Hindlimb muscle (tissue), 1 donor: ENCODE measurements around the gene UBE2F. TPM values are rescaled to one million over a fixed set of nuclear protein-coding genes. Genes with fewer than 3 reads are reported as not detected.

ENCODE experiments used
- DNase-seq: peaks from one replicate; pipeline ENCODE4 v3.0.0-alpha.2; 2013
- polyA plus RNA-seq: library from polyadenylated mRNA; unstranded; fragments of 120-200 nt; gene quantifications from one replicate; pipeline ENCODE4 v1.2.1, GENCODE V29; 2013; ENCODE audit not compliant: insufficient read length

Gene UBE2F
- polyA plus RNA-seq, 1 donor: 40.9 TPM

- no peak for DNase-seq
Measured at GRCh38 chr2:238082827-238083226, 116.0 kb downstream of the UBE2F start.

- no peak for DNase-seq
Measured at GRCh38 chr2:238083919-238084318, 117.1 kb downstream of the UBE2F start.

DNA sequence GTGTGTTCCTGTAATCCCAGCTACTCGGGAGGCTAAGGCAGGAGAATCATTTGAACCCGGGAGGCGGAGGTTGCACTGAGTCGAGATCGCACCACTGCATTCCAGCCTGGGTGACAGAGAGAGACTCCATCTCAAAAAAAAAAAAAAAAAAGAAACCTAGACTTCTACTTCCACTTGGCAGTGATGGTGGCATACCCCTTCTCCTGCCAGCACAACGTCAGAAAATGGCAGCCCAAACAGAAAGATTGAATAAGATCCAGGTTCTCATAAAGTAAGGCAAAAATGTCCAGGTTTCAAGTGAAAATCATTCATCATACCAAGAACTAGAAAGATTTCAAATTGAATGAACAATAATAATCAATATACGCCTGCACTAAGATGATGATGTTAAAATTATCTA, 117.9 kb downstream of the UBE2F start:
- DNase-seq: no peak

- no peak for DNase-seq
Measured at GRCh38 chr2:238085899-238086298, 119.1 kb downstream of the UBE2F start.

DNA sequence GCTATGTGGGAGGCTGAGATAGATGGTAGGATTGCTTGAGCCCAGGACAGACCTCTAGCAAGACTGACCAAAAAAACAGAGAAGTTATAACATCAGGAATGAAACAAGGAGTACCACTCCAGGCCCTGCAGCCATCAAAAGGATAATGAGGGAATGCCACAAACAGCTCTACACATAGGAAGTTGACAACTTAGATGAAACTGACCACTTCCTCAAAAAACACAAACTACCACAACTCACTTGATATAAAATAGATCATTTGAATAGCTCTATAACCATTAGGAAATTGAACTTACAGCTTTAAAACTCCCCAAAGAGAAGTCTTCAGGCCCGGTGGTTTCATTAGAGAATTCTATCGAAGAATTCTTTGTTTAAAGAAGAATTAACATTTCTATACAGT, 120.4 kb downstream of the UBE2F start:
- DNase-seq: no peak

GRCh38 chr2:238090887-238091286, 124.1 kb downstream of the UBE2F start:
- no peak for DNase-seq

- DNase-seq: no peak
Measured at GRCh38 chr2:238091436-238092060, 124.7 kb downstream of the UBE2F start.

Other genes starting within 250 kb of the UBE2F start
- 0.93 TPM for gene RBM44, start 168.2 kb upstream of the UBE2F start, polyA plus RNA-seq
- 55.1 TPM for gene RAMP1, start 107.4 kb upstream of the UBE2F start, polyA plus RNA-seq
- 11.3 TPM for gene SCLY, start 94.0 kb downstream of the UBE2F start, polyA plus RNA-seq
- 1.2 TPM for gene ESPNL, start 133.3 kb downstream of the UBE2F start, polyA plus RNA-seq
- gene KLHL30, start 171.7 kb downstream of the UBE2F start, polyA plus RNA-seq: 25.9 TPM
- gene ERFE, start 192.0 kb downstream of the UBE2F start, polyA plus RNA-seq: 6.3 TPM
- 36.4 TPM for gene ILKAP, start 236.7 kb downstream of the UBE2F start, polyA plus RNA-seq